ENCODE data around the gene CYB5D1.

Gene CYB5D1

DNA sequence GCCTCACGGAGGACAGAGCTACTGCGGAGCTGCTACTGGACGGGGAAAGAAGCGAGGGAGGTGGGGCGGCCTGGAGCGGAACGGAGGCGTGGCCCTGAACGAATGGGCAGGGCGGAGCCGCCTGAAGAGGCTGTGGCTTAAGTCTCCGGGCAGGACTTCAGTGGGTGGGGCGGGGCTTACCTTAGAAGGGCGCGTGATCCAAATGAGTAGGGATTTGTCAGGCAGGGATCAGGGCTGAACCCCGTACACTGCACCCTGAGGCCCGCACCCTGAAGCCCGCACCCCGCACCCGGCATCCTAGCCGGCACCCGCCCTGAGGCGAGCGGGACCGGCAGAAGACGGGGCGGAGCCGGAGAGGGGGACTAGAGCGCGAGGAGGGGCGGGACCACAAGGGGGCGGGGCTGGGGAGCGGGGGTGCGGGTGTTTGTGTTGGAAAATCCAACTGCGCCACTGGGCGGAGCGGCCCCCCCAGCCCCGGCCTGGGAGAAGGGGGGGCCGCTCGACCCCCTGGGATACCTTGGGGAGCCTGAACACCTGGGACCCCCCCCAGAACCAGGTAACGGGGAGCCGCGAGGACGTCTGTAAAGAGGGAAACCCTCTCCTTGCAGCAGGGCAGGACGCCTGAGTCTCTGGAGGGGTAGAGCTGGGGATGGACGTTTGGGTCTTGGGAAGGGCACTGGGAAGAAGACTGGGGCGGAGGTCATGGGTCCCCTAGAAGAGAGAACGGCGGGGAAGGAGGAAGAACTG, 23.8 kb upstream of the CYB5D1 start, which contains the start of gene KDM6B:
KDM6B (plus strand) TSS at position 423 of the 747 bp plus-strand sequence. CDS start 11,338 bp downstream, outside the sequence.
- peak; percentile 79 for DNase-seq (ENCODE audit: low read depth)

DNA sequence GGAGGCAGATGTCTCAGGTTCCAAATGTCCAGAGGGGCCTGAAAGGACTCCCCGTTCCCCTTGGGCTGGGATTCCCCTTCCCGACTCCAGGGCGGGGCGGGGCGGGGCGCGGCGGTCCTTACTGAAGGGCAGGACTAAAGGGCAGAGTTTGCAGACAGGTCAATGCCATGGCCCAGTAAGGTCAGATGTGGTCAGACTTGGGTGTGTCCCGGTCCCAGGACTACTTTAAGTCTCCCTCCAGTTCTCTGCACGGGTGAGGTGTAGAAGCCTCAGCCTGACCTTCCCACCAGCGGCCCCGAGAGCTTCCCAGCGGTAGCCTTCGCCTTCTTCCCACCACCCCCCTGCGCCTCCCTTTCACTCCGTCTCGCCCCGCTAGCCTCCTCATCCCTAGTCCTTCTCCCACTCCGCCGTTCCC, 23.3 kb upstream of the CYB5D1 start:
- DNase-seq (ENCODE audit: low read depth), result no peak

DNA sequence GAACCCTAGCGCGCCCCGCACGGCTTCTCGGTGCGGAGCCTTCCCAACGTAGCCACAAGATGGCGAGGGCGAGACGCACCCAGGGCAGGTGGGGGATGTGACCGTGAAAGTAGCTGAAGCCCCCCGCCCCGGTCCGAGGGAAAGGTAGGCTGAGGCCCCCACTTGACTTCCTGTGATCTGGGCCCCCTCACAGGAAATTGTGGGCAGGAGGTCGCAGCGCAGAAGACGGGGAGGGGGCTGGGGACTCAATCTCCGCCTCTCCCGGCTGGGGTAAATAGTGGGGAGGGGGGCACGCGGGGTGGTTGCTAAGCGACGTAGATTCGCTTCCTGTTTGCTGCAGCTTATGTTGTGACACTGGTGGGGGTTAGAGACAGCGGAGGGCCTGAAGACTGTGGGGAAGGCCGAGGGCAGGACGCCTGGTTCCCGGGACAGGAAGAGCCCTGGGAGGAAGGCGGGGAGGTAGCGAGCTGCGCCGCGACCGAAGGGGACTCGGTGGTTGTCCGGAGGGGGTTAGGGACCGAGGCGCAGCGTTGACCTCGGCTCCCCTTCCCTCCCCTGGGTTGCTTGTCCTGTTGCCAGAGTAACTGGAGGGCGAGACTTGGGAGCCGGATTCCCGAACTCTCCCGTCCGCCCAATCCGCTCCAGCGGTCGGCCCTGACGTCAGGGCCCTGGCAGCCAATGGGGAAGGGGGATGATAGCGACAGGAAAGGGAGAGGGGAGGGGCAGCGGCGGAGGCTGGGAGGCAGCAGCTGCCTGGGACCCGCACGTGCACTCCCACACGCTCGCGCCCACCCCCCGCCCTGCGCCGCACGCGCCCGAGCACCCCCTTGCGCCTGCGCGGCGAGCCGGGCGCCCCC, 22.6 kb upstream of the CYB5D1 start:
- DNase-seq (ENCODE audit: low read depth), result peak; percentile 83

- DNase-seq (ENCODE audit: low read depth), result no peak
Observed at GRCh38 chr17:7835814-7836595, 21.8 kb upstream of the CYB5D1 start.

DNA sequence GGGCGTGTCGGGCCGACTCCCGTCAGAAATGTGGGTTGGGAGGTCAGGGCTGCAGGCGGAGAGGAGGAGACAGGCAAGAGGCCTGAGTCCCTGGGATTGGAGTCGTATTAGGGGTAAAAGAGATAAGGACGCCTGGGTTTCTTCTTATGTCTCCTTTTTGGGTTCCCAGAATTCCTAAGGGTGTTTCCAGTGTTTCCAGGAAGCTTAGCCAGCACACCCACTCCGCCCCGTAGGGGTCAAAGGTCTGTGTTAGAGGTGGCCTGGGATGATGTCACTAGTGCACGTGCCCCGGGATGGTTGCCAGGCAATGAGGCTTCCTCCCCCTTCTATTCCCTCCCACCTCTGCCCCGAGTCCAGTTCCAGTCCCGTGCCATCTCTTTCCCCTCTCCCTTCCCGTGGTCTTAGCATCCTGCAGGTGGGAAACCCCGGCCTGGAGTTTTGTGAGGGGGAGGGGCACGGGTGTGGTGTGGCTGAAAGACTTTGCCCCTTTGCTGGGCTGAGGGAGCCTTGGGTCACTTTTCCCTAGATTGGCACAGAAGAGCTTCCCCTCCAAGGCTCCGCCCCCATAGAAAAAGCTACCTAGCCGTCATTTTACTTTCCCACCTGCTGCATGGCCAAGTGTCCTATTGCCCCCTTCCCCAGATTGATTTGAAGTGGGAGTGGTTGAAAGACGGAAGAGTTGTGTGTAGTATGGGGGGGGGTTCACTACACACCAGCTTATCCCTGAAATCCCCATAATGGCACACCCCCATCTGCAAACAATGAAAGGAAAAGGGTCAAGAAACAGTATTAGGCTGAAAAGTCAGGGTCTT, 21.0 kb upstream of the CYB5D1 start:
- DNase-seq (ENCODE audit: low read depth), result no peak

DNA sequence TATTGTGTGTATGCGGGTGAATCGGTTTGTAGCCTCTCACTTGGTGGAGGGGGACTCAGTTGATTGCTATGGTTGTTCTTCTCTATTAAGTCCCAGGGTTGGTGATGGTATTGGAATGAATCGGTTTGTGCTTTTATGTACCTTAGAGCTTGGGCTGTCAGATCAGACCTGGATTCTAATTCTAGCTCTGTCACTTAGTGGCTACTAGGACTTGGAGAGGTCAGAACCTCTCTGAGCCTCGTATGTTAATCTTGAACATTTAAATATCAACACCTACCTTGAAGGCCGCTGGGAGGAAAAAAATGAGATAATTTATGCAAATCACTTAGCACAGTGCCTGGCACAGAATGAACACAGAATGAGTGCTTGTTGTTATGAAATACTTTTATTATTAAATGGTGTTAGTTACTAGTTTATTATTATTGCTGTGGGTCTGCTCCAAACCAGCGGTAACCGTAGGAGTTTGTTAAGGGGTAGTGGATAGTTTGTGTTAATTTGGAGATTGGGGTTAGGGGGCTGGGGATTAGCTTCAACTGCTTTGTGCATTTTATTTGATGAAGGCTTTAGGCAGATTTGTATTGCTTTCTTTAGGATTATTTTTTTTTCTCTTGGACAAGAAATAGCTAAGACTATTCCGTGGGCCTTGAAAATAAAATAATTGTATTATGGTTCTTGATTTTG, 20.3 kb upstream of the CYB5D1 start:
- DNase-seq (ENCODE audit: low read depth), result no peak

GRCh38 chr17:7838090-7839075, 19.4 kb upstream of the CYB5D1 start:
- DNase-seq (ENCODE audit: low read depth), result no peak

GRCh38 chr17:7839190-7839875, 18.5 kb upstream of the CYB5D1 start:
- DNase-seq (ENCODE audit: low read depth), result no peak

DNA sequence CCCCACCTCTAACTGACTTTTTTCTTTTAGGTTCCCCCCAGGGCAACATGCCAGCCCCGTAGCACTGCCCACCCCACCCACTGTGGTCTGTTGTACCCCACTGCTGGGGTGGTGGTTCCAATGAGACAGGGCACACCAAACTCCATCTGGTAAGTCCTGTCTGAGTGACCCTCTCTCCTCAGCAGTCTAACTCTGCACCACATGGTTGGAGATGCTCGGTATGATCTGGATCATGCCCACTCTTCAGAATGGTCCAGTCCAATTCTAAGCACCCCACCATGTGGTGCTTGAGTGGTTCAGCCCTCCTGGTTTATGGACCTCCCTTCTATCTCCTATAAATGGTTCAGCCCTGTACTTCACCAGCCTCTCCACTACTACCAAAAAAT, 17.9 kb upstream of the CYB5D1 start:
- DNase-seq (ENCODE audit: low read depth), result no peak

DNA sequence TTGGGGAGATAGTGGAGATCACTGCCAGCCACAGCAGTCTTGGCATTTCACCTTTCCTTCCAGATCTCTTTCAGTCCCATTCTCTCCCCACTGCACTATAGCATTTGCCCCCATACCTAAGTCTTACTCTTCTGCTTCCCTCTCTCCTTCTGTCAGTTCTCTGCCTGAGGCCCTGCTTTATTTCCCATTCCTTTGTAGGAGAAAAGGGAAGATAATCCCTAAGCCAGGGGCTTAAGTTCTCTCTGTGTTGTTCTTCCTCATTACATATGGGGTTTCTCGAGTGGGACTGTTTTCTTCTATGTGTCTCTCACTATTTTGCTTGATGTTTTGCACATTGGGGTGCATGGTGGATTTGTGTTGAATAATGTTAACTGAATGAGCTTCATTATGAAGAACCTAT, 17.4 kb upstream of the CYB5D1 start:
- DNase-seq (ENCODE audit: low read depth), result no peak

GRCh38 chr17:7840875-7841274, 16.9 kb upstream of the CYB5D1 start:
- DNase-seq (ENCODE audit: low read depth), result no peak

- DNase-seq (ENCODE audit: low read depth), result peak; percentile 97
Observed at GRCh38 chr17:7841396-7841914, 16.3 kb upstream of the CYB5D1 start.

GRCh38 chr17:7841915-7842379, 15.9 kb upstream of the CYB5D1 start:
- DNase-seq (ENCODE audit: low read depth), result peak; percentile 85

GRCh38 chr17:7842380-7843256, 15.2 kb upstream of the CYB5D1 start:
- DNase-seq (ENCODE audit: low read depth), result peak; percentile 97

GRCh38 chr17:7843257-7843535, 14.6 kb upstream of the CYB5D1 start:
- DNase-seq (ENCODE audit: low read depth), result no peak

DNA sequence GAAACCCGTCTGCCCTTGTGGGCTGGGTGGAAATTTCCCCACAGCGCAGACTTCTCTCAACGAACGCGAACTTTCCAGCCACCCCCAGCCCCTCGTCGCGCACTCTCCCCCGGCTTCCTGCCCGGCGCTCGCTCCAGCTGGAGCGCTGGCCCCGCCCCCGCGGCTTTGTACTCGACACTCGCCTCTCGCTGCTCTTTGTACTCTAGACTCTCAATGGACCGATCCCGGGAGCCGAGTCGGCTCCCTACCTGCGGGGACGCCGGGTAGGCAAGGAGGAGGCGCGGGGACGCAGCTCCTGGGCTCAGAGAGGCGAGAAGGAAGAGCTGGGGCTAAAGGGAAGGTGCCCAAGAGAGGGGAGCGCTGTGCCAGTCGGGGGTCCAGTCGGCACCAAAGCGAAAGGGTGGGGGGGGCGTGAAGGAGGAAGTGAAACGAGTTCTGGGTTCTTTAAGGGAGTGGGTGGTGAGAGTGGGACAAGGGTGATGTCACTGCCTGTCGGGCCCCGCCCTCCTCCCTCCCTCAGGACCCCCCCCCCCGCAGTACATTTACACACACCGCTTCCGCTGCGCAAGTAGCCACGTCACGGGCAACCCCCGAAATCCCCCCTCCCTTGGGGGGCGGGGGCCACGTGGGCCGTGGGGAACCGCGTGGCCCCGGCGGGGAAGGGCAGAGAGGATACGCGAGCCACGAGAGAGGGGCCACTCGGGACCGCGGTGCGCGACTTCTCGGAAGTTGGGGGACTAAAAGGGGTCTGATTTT, 14.1 kb upstream of the CYB5D1 start:
- DNase-seq (ENCODE audit: low read depth), result peak; percentile 94
